Lower leg skin (tissue), 4 donors: Measurements from ENCODE around the gene CFB. TPM values are rescaled to one million over a fixed set of nuclear protein-coding genes. Genes with fewer than 3 reads are reported as not detected.

ENCODE experiments used
- DNase-seq, 2 donors: peaks; one replicate each; pipeline ENCODE4 v3.0.0-alpha.2; 2019; ENCODE audit warnings: low spot score in 2 of 2
- H3K4me3 ChIP-seq: fragments of 200-600 bp; sonication (generic); 2 replicates; pipeline ENCODE4 v1.5.1; 2017; ENCODE audit warnings: mild to moderate bottlenecking, low read depth; ENCODE audit not compliant: poor library complexity, severe bottlenecking
- CTCF ChIP-seq, 3 donors: fragments of 450-650 bp; IDR thresholded peaks; one replicate each; pipeline ENCODE4 v1.5.1; 2016; ENCODE audit warnings: antibody characterized with exemption in 3 of 3, mild to moderate bottlenecking in 3 of 3, moderate library complexity in 2 of 3
- POLR2A ChIP-seq, 2 donors: fragments of 450-650 bp; IDR thresholded peaks; one replicate each; pipeline ENCODE4 v1.6.1; 2016 to 2017; ENCODE audit warnings: antibody characterized with exemption in 2 of 2, mild to moderate bottlenecking in 1 of 2, moderate library complexity in 1 of 2
- WGBS, 2 donors: methylation state at CpG; one replicate each; pipeline ENCODE4 v1.1.5; 2018; 5-methylcytosine and 5-hydroxymethylcytosine counted together
- intact Hi-C: fragments of 100-400 bp; cut with DNase I; formaldehyde crosslinking; loops from one replicate; pipeline ENCODE4 v1.15.0; 2023; ENCODE audit warnings: low total_unique reads
- total RNA-seq, 4 donors: library from RNA; depleted of rRNA; stranded (reverse); fragments of >200 nt; gene quantifications; one replicate each; pipeline ENCODE4 v1.1.0, GENCODE V29; 2016

CFB gene
- total RNA-seq, 4 donors from 2014 or later, result 1.4 to 13.1 (median 4.5) TPM

GRCh38 chr6:31911826-31912585 is 33.9 kb upstream of the CFB start:
- intact Hi-C loops, result no loop called here
- WGBS, 2 donors, result 76 to 77% methylated on average over 11 of the region's 11 CpGs
- no peak for TF ChIP-seq POLR2A (IDR thresholded peaks at IDR 0.05)
- TF ChIP-seq CTCF (IDR thresholded peaks at IDR 0.05), result no peak
- DNase-seq, result no peak
- no peak overlapping the region for H3K4me3 ChIP-seq

- H3K4me3 ChIP-seq, result no peak overlapping the region
- intact Hi-C loops, result no loop called here
- no peak for TF ChIP-seq CTCF (IDR thresholded peaks at IDR 0.05)
- DNase-seq, result no peak
These were observed 30.5 kb upstream of the CFB start for GRCh38 chr6:31915351-31915750.

GRCh38 chr6:31915756-31916155 is 30.1 kb upstream of the CFB start:
- 67 to 69% methylated on average over 6 of the region's 6 CpGs for WGBS, 2 donors
- H3K4me3 ChIP-seq, result no peak overlapping the region
- TF ChIP-seq POLR2A (IDR thresholded peaks at IDR 0.05), result no peak
- TF ChIP-seq CTCF (IDR thresholded peaks at IDR 0.05), result no peak
- DNase-seq, result no peak
- intact Hi-C loops, result no loop called here

GRCh38 chr6:31918069-31918720 is 27.7 kb upstream of the CFB start:
- intact Hi-C loops, result no loop called here
- H3K4me3 ChIP-seq, result no peak overlapping the region
- WGBS, 2 donors, result 84 to 88% methylated on average over 8 of the region's 8 CpGs
- DNase-seq, result no peak
- no peak for TF ChIP-seq CTCF (IDR thresholded peaks at IDR 0.05)
- TF ChIP-seq POLR2A (IDR thresholded peaks at IDR 0.05), result no peak

- no peak for TF ChIP-seq CTCF (IDR thresholded peaks at IDR 0.05)
- no peak for TF ChIP-seq POLR2A (IDR thresholded peaks at IDR 0.05)
- DNase-seq, result no peak
- H3K4me3 ChIP-seq, result no peak overlapping the region
- 71 to 76% methylated on average over 6 of the region's 6 CpGs for WGBS, 2 donors
- intact Hi-C loops, result no loop called here
These were observed 26.1 kb upstream of the CFB start for GRCh38 chr6:31919624-31920303.
